Stimulated activated CD8-positive, alpha-beta memory T cell treated with anti-CD3 and anti-CD28 coated beads, Interleukin-15, amount 100 ng/mL, for 24 hours (primary cell): ENCODE data around the gene BAZ2B.

Experiments
- DNase-seq: peaks from one replicate; pipeline ENCODE4 v3.0.0-alpha.2; 2020; ENCODE audit warnings: low read depth

The BAZ2B gene

GRCh38 chr2:159525012-159525411 is 91.3 kb downstream of the BAZ2B start:
- DNase-seq, result no peak

- DNase-seq, result no peak
Measured at GRCh38 chr2:159521272-159521671, 95.1 kb downstream of the BAZ2B start.

- no peak for DNase-seq
Measured at GRCh38 chr2:159518321-159519005, 97.9 kb downstream of the BAZ2B start.

DNA sequence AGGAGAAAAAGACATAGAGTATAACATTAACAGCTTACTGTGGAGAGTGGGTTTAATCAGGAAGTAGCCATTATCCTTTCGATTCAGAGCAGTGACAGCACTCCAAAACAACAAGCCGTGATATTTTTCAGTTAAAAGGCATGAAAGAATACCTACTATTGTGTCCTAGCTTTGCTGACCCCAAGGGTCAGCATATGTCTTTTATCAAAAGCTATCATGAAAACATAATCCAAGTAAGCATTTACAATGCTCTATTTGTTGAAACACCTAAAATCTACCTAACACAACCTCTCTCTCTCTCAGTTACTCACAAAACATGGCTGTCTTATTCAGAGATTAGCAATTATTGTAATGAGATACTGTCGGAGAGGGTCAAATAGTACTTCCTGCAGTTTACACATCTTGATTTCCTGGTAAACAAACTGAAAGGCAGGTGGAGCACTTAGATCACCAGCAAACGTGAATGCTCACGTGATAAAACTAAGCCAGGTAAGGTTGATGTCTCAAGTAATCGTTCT is 100.0 kb downstream of the BAZ2B start:
- no peak for DNase-seq

DNA sequence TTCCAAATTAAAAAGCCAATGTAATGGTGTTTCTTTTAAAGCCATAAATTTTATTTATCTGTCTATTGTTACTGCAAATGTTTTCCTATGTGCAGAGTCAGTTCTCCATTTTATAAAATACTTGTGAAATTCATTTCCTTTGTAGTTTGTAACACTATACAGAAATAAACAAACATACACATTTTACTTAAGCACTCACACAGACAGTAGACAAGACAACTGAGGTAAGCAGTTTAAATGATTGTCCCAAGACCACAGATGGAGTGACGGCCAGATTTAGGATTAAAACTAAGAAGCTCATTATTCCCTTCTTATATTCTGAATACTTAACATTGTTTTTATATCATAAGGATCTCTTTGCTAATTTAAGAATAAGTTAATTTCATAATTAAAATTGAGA is 100.9 kb downstream of the BAZ2B start:
- no peak for DNase-seq

DNA sequence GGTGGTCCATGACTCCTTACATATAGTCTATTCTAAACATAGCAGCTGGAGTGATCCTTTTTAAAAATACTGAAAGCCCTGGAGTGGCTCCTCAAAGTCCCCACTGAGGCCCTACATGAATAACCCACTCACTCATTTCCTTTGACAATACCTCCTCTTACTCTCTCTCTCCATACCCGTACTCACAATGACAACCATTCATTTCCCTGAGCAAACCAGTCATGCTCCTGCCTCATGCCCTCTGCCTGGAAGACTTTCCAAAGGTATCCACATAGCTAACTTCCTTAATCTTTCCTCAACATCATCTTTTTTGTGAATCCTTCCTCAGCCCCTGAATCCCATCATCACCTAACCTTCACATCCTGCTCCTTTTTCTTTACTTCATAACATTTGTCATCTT is 102.6 kb downstream of the BAZ2B start:
- no peak for DNase-seq

- DNase-seq, result no peak
Measured at GRCh38 chr2:159508140-159508539, 108.2 kb downstream of the BAZ2B start.

- no peak for DNase-seq
Measured at GRCh38 chr2:159506764-159507440, 109.4 kb downstream of the BAZ2B start.

DNA sequence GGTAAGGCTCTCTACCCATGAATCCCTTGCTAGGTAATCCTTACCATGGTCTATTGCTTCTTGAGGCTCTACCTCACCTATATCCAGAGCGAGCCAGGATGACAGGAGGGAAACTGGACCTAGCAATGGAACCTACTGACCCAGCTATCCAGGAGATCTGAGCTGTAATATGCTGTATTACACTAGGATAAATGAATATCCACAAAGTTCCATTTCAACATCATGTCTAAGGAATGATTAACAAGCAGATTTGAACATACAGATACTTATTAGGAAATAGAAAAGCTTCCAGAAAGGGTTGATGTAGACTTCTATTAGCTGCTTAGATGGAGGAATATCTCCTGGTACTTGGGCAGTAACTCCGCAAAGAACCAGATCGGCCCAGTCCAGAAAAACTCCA is 110.1 kb downstream of the BAZ2B start:
- no peak for DNase-seq

GRCh38 chr2:159505196-159505595 is 111.2 kb downstream of the BAZ2B start:
- DNase-seq, result no peak

DNA sequence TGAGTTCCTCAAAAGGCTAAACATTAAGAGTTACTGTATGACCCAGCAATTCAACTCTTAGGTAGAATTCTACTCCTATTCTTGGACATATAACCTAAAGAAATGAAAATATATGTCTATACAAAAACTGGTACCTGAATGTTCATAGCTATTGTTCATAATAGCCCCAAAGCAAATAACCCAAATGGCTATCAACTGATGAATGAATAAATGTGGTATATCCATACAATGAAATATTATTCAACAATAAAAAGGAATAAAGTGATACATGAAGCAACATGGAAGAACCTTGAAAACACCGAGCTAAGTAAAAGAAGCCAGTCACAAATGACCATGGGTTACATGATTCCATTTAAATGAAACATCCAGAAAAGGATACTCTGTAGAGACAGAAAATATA is 114.6 kb downstream of the BAZ2B start:
- DNase-seq, result no peak

DNA sequence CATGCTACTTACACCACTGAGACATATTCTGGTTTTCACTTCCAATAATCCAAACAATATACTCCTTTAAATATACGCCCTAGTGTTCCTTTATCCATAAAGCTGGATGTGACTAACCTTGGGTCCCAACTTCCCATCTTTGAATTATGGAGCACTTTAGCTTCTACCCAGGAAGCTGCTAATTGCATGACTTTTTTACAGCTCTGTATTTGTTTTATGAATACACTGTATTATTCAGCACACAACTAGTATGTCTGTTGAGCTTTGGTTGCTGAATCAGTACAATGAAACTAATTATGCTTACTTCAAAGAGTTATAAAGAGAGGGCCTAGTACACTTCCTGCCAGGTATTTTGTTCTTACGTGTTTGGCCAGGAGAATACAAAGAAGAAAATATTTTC is 118.5 kb downstream of the BAZ2B start:
- no peak for DNase-seq

- no peak for DNase-seq
Measured at GRCh38 chr2:159497256-159497655, 119.1 kb downstream of the BAZ2B start.

DNA sequence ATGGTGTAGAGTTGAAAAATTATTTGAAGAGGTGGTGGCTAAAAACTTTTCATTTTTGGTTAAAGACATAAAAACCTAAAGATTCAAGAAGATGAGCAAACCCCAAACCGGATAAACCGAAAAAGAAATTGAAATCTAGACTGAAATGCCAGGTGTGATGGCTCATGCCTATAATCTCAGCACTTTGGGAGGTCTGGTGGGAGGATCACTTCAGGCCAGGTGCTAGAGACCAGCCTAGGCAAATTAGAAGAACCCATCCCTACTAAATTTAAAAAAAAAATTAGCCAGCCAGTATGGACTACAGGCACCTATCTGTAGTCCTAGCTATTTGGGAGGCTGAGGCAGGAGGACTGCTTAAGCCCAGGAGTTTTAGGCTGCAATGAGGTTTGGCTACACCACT is 126.9 kb downstream of the BAZ2B start:
- DNase-seq, result no peak

- no peak for DNase-seq
Measured at GRCh38 chr2:159484532-159484931, 131.8 kb downstream of the BAZ2B start.

- no peak for DNase-seq
Measured at GRCh38 chr2:159476329-159476728, 140.0 kb downstream of the BAZ2B start.

DNA sequence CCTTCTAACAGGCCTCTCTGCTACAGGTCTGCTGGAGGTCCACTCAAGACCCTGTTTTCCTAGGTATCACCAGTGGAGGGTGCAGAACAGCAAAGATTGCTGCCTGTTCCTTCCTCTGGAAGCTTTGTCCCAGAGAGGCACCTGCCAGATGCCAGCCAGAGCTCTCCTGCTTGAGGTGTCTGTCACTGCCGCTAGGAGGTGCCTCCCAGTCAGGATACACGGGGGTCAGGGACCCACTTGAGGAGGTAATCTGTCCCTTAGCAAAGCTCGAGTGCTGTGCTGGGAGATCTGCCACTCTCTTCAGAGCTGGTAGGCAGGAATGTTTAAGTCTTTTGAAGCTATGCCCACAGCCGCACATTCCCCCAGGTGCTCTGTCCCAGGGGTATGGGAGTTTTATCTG is 140.6 kb downstream of the BAZ2B start:
- no peak for DNase-seq

DNA sequence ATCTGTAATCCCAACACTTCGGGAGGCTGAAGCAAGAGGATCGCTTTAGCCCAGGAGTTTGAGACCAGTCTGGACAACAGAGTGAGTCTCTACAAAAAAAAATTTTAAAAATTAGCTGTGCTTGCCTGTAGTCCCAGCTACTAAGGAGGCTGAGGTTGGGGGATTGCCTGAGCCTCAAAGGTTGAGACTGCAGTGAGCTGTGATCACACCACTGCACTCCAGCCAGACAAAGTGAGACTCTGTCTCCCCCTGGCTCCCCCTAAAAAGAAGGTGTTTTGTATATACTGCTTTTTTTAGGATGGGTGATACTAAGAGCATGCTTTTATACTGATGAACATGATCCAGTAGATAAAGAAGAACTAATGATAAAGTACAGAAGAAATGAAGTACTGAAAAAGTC is 145.0 kb downstream of the BAZ2B start:
- DNase-seq, result no peak

GRCh38 chr2:159468257-159468656 is 148.1 kb downstream of the BAZ2B start:
- no peak for DNase-seq

DNA sequence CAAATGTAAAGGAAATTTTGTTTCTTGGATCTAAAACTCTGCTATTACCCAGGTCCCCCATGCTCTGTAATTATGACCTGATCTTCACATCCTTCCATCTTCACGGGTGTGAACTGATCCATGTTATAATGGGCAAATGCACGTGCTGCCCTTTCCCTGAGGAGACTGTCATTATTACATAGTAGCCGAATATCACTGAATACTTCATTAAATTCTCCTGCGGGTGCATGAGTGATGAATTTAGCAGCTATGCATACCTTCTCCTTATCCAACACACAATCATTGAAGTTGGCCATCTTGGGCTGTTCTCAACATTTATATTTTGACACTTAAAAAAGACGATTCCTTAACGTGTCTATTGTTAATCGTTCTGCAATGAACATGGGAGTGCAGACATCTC is 153.4 kb downstream of the BAZ2B start:
- no peak for DNase-seq

GRCh38 chr2:159462201-159462785 is 154.1 kb downstream of the BAZ2B start:
- DNase-seq, result no peak

GRCh38 chr2:159461076-159461475 is 155.3 kb downstream of the BAZ2B start:
- no peak for DNase-seq

DNA sequence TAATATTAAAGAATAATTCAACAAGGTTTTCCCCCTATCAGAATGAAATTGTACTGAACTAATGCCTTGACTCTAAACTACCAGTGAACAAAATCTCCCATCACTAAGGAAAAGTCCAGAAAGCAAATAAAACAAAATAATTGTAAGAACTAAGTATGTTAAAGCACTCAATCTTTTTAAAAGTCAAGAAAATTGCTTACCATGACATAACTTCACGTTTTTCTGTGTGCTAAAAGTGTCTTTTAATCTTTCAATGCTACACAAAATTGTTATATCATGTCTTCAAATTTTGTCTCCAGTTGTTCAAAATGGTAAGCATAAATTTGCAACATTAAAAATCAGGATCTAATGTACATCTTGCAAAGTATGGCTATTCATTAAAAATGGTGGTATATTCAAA is 156.1 kb downstream of the BAZ2B start:
- no peak for DNase-seq
